Kidney (tissue), 14 donors: Measurements from ENCODE around the gene ACP3. TPM values are rescaled to one million over a fixed set of nuclear protein-coding genes. Genes with fewer than 3 reads are reported as not detected.

ENCODE experiments used
- DNase-seq, 5 donors: peaks; one replicate each; pipeline ENCODE4 v3.0.0-alpha.2; 2013 to 2020
- FAIRE-seq: peaks from 2 replicates; lab custom pipeline; 2012; peaks lifted over from hg19 to GRCh38; lab: Jason Lieb, UNC
- H3K27ac ChIP-seq, 2 donors: one replicate each; pipeline ENCODE4 v1.7.0; 2013; ENCODE audit warnings: low read depth in 2 of 2, low read length in 2 of 2, inconsistent platforms in 1 of 2
- H3K27me3 ChIP-seq: one replicate; pipeline ENCODE4 v1.7.1; 2013; ENCODE audit warnings: low read length, inconsistent platforms; ENCODE audit not compliant: control insufficient read depth, insufficient read depth
- H3K36me3 ChIP-seq, 3 donors: one replicate each; pipeline versions ENCODE4 v1.7.0 to v1.7.1; 2013; ENCODE audit warnings: low read length in 3 of 3, control low read depth in 1 of 3, inconsistent platforms in 1 of 3; ENCODE audit not compliant: insufficient read depth in 3 of 3, control insufficient read depth in 2 of 3
- H3K4me1 ChIP-seq, 3 donors: one replicate each; pipeline versions ENCODE4 v1.7.0 to v1.7.1; 2013; ENCODE audit warnings: low read length in 3 of 3, inconsistent platforms in 1 of 3, low read depth in 1 of 3; ENCODE audit not compliant: control insufficient read depth in 2 of 3, insufficient read depth in 2 of 3
- H3K4me3 ChIP-seq, 3 donors: one replicate each; pipeline versions ENCODE4 v1.7.0 to v1.8.1; 2013; ENCODE audit warnings: low read length in 3 of 3, control low read depth in 1 of 3, inconsistent platforms in 1 of 3
- H3K9ac ChIP-seq, 3 donors: one replicate each; pipeline versions ENCODE4 v1.7.0 to v1.7.1; 2013; ENCODE audit warnings: low read length in 3 of 3, control low read depth in 1 of 3, inconsistent platforms in 1 of 3
- H3K9me3 ChIP-seq, 3 donors: one replicate each; pipeline versions ENCODE4 v1.7.0 to v1.7.1; 2013; ENCODE audit warnings: low read length in 3 of 3, control low read depth in 1 of 3, inconsistent platforms in 1 of 3; ENCODE audit not compliant: control insufficient read depth in 2 of 3, insufficient read depth in 1 of 3
- intact Hi-C: fragments of 100-400 bp; cut with DNase I; formaldehyde crosslinking; loops from one replicate; pipeline ENCODE4 v1.11.1; 2022
- polyA plus RNA-seq: library from polyadenylated mRNA; stranded (reverse); fragments of 350-450 nt; fragmentation: Illumina TruSeq; extraction: RNeasy Lipid Tissue Mini Kit (QIAGEN cat#74804); gene quantifications from one replicate; pipeline ENCODE4 v1.2.3, GENCODE V29; 2014; ENCODE audit warnings: low read depth, low replicate concordance; ENCODE audit not compliant: insufficient read depth
- total RNA-seq: library from RNA; stranded (reverse); fragmentation: NEBNext Ultra II Directional; extraction: Animal tissue kit (Norgen Biotek cat#: 25700); gene quantifications from one replicate; pipeline ENCODE4 v1.2.1, GENCODE V29; 2021
- TF ChIP-seq, protein P1 (sequence below): IDR thresholded peaks from 3 replicates; pipeline ENCODE4 v1.5.1; 2012; ENCODE audit warnings: mild to moderate bottlenecking, moderate library complexity, borderline replicate concordance; ENCODE audit not compliant: insufficient read depth; ENCODE audit errors: extremely low read depth
- donor health status: control.
- donor health status: control.
- donor health status: control.
- donor health status: control.
- donor health status: control.
- donor health status: DM: yes; HTN: yes; CAD: no.
- donor health status: Normal renal cell carcinoma (clear cell type).

Gene ACP3
- total and polyA plus RNA-seq, 2 donors from 2014 or later = 31.8 to 67.8 TPM

DNA sequence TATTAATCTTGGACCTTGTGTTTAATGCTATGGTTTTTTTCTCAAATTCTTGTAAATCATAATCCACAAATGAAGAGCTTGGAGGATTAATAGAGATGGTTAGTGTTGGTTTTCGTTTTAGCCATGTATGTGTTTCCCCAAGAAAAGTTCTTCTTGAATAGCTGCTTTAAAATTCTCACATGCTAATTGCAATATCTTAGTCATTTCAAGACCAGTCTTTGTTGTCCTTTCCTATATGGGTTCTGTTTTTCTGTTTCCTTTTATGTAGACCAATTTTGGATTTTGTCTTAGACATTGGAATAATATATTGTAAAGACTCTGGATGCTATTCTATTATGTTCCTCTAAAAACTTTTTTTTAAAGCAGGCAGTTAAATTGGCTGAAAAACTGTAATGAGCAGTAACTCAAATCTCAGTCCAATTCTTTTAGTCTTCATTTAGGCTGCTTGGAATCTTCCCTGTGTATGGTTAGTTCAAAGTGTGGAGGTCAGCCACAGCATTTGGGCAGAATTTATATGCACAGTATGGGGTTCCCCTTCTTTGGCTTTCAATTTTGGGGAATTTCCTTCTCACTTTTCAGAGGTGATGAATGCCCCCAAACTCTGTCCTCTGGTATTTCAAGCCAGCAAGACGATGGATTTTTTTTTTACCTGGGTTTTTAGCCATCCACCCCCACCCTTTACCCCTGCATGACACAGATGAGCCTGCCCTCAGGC, 61.0 kb downstream of the ACP3 start:
- Histone ChIP-seq H3K27ac (no peak overlapping the region), H3K9ac (no peak overlapping the region), H3K9me3 (no peaks in the 10 kb centered on the region), H3K36me3 (no peaks in the 10 kb centered on the region), H3K4me3 (no peak overlapping the region), H3K4me1 (no peaks in the 10 kb centered on the region), H3K27me3 (no peaks in the 10 kb centered on the region)
- no peak for DNase-seq
- FAIRE-seq = no peak
- intact Hi-C loops = no loop called here
- TF ChIP-seq, protein P1, sequence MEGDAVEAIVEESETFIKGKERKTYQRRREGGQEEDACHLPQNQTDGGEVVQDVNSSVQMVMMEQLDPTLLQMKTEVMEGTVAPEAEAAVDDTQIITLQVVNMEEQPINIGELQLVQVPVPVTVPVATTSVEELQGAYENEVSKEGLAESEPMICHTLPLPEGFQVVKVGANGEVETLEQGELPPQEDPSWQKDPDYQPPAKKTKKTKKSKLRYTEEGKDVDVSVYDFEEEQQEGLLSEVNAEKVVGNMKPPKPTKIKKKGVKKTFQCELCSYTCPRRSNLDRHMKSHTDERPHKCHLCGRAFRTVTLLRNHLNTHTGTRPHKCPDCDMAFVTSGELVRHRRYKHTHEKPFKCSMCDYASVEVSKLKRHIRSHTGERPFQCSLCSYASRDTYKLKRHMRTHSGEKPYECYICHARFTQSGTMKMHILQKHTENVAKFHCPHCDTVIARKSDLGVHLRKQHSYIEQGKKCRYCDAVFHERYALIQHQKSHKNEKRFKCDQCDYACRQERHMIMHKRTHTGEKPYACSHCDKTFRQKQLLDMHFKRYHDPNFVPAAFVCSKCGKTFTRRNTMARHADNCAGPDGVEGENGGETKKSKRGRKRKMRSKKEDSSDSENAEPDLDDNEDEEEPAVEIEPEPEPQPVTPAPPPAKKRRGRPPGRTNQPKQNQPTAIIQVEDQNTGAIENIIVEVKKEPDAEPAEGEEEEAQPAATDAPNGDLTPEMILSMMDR = no peak

DNA sequence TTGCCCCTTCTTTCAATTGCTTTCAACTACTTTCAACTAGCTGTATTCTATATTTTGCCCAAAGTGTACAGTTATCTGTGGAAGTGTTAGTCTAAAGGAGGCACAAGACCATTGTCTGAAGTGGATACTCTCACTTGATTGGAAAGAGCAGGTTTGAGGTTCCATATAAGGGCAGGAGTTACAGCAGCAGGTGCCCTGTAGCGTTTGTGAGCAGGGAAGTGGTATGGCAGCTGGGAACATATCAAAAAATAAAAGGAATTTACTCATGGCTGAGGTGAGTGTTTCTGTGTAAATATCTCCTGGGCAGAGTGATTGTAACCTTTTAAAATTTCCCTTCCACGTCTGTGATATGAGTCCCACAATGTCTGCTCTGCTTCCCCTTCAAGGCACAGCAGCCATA, 61.6 kb downstream of the ACP3 start:
- H3K9ac ChIP-seq = no peak overlapping the region
- no peaks in the 10 kb centered on the region for H3K36me3 ChIP-seq
- H3K27me3 ChIP-seq = no peaks in the 10 kb centered on the region
- no peaks in the 10 kb centered on the region for H3K4me1 ChIP-seq
- H3K9me3 ChIP-seq = no peaks in the 10 kb centered on the region
- no peak overlapping the region for H3K4me3 ChIP-seq
- no peak for FAIRE-seq
- intact Hi-C loops = no loop called here
- TF ChIP-seq, protein P1 = no peak
- H3K27ac ChIP-seq = no peak overlapping the region
- DNase-seq = no peak

DNA sequence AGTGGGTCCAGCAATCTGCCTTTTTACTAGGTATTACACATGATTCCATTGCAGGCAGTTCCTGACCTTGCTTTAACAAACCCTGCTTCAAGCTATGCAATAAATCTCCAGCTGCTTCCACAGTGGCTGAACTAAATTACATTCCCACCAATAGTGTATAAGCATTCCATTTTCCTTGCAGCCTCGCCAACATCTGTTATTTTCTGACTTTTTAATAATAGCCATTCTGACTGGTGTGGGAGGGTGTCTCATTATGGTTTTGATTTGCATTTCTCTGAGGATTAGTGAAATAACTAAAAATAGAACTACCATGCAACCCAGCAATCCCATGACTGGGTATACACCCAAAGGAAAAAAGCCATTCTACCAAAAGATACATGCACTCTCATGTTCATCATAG, 63.7 kb downstream of the ACP3 start:
- no peak for DNase-seq
- Histone ChIP-seq H3K9me3 (no peaks in the 10 kb centered on the region), H3K4me1 (no peaks in the 10 kb centered on the region), H3K4me3 (no peak overlapping the region), H3K27me3 (no peaks in the 10 kb centered on the region), H3K27ac (no peak overlapping the region), H3K36me3 (no peaks in the 10 kb centered on the region), H3K9ac (no peak overlapping the region)
- FAIRE-seq = no peak
- TF ChIP-seq, protein P1 = no peak
- intact Hi-C loops = no loop called here
